ENCODE measurements around the gene CALML5.

DNA sequence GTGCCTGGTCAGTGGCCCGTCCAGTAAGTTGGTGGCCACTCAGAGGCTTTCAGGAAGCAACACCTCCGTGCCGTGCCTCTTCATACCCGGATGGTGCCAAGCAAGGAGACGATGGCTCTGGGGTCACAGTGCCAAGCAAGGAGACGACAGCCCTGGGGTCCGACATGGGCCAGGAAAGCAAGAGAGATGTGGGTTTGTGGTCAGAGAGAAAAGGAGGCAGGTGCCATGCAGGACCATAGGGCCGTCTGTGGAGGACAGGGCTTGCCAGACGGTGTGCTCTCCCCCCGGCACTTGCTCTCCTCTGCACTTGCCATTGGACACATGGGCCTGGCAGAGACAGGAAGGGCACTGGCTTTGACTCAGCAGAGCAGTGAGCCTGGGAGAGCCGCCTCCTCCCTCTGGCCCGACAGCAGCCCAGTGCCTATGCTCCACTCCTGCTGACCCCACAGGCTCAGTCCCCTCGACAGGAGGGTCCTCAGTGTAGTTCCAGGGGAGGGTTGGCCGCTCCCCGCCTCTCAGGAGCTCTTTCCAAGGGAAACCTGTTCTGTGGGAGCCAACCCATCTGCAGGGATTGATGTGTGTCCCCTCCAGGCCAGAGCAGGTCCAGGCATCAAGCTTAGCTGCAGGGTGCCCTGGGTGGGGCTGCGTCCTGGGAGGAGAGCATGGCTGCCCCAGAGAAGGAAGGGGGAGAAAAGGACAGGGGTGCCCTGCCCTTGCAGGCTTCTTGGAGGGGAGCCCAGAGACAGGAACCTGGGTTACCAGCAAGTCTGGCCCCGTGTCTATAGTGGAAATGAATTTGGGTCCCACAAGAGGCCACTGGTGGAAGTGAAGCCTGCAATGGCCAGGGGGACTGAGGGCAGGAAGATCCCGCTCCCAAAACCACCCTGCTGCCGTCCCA, 7.6 kb upstream of the CALML5 start:
- TF ChIP-seq, protein P1, sequence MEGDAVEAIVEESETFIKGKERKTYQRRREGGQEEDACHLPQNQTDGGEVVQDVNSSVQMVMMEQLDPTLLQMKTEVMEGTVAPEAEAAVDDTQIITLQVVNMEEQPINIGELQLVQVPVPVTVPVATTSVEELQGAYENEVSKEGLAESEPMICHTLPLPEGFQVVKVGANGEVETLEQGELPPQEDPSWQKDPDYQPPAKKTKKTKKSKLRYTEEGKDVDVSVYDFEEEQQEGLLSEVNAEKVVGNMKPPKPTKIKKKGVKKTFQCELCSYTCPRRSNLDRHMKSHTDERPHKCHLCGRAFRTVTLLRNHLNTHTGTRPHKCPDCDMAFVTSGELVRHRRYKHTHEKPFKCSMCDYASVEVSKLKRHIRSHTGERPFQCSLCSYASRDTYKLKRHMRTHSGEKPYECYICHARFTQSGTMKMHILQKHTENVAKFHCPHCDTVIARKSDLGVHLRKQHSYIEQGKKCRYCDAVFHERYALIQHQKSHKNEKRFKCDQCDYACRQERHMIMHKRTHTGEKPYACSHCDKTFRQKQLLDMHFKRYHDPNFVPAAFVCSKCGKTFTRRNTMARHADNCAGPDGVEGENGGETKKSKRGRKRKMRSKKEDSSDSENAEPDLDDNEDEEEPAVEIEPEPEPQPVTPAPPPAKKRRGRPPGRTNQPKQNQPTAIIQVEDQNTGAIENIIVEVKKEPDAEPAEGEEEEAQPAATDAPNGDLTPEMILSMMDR (IDR thresholded peaks at IDR 0.05): no peak
- no peak for TF ChIP-seq POLR2AphosphoS5 (IDR thresholded peaks at IDR 0.05)

All from prostate gland (tissue), 2 donors.